Activated CD4-positive, alpha-beta memory T cell treated with anti-CD3 and anti-CD28 coated beads, Interleukin-2, amount 10 ng/mL, durations not matched to agents 7 days and 5 days (primary cell): ENCODE measurements around the gene RER1. TPM values are rescaled to one million over a fixed set of nuclear protein-coding genes. Genes with fewer than 3 reads are reported as not detected.

Experiments
- CTCF ChIA-PET: fragments of 350-600 bp; sonication (Branson Sonifier 250); formaldehyde crosslinking; loops from one replicate; lab custom pipeline; 2021; ENCODE audit warnings: antibody characterized with exemption, inconsistent platforms; lab: Charles Lee
- POLR2A ChIA-PET: fragments of 350-600 bp; sonication (Branson Sonifier 250); formaldehyde crosslinking; loops from one replicate; lab custom pipeline; 2021; ENCODE audit warnings: antibody characterized with exemption; lab: Charles Lee
- DNase-seq: peaks from one replicate; pipeline ENCODE4 v3.0.0-alpha.2; 2020
- H3K27ac Mint-ChIP-seq: one replicate; pipeline ENCODE4 v1.8.0; 2021; ENCODE audit warnings: mild to moderate bottlenecking, mixed read lengths
- H3K27me3 Mint-ChIP-seq: one replicate; pipeline ENCODE4 v1.8.0; 2021; ENCODE audit warnings: mixed read lengths
- H3K36me3 Mint-ChIP-seq: one replicate; pipeline ENCODE4 v1.8.0; 2021; ENCODE audit warnings: low read depth, mixed read lengths
- H3K4me1 Mint-ChIP-seq: one replicate; pipeline ENCODE4 v1.8.0; 2021; ENCODE audit warnings: mixed read lengths
- H3K4me3 Mint-ChIP-seq: one replicate; pipeline ENCODE4 v1.8.0; 2021; ENCODE audit warnings: mild to moderate bottlenecking, mixed read lengths
- H3K9me3 Mint-ChIP-seq: one replicate; pipeline ENCODE4 v1.8.0; 2021; ENCODE audit warnings: mixed read lengths
- total RNA-seq, 2 experiments: library from RNA; stranded (reverse); gene quantifications; one replicate each; pipeline ENCODE4 v1.2.3, GENCODE V29; 2021

RER1 gene
- total RNA-seq, 2 experiments from 2014 or later: 151 to 160 TPM

GRCh38 chr1:2404142-2404889, 12.7 kb downstream of the RER1 start:
- Mint-ChIP-seq H3K27me3 (no peaks in the 10 kb centered on the region), H3K36me3 (peaks cover 52% of the 10 kb centered on the region), H3K9me3 (no peaks in the 10 kb centered on the region), H3K4me3 (no peak overlapping the region), H3K4me1 (peaks cover 3% of the 10 kb centered on the region), H3K27ac (peak overlapping the region; percentile 24)
- ChIA-PET POLR2A (no interaction called here), CTCF (no interaction called here)
- DNase-seq: no peak

DNA sequence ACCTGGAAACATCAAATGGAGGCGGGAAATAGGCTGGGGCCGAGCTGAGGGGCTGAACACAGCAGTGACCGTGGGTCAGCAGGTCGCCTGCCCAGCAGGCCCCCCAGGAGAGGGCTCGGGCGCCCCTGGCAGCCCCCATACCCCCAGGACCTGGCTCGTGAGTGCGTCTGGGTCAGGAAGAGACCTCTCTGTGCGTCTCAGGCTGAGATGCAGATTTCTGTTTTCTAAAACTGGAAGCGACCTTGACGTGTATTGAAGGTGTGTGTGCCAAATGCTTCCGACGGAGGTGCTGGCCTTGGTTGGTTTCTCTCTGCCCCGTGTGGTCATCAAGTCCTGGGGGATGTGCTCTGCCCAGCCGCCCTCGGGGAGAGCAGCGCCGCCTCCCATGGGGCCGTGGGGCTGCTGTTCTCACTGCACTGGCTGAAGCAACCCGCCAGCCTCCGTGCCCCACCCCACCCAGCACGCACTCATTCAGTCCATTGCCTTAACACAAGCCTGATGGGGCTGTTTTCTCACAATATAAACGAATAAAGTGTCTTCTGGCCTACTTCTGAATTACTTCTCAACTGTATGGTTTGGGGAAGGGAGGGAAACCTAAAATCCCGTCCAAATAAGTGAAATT, 13.4 kb downstream of the RER1 start:
- Mint-ChIP-seq H3K9me3 (no peaks in the 10 kb centered on the region), H3K36me3 (peaks cover 45% of the 10 kb centered on the region), H3K4me3 (no peak overlapping the region), H3K4me1 (peaks cover 3% of the 10 kb centered on the region), H3K27ac (no peak overlapping the region), H3K27me3 (no peaks in the 10 kb centered on the region)
- POLR2A ChIA-PET: no interaction called here
- no peak for DNase-seq
- CTCF ChIA-PET: no interaction called here

- ChIA-PET POLR2A (no interaction called here), CTCF (no interaction called here)
- no peak overlapping the region for H3K27ac Mint-ChIP-seq
- H3K9me3 Mint-ChIP-seq: no peaks in the 10 kb centered on the region
- H3K36me3 Mint-ChIP-seq: peaks cover 37% of the 10 kb centered on the region
- no peaks in the 10 kb centered on the region for H3K27me3 Mint-ChIP-seq
- peaks cover 4% of the 10 kb centered on the region for H3K4me1 Mint-ChIP-seq
- DNase-seq: no peak
- no peak overlapping the region for H3K4me3 Mint-ChIP-seq
Observed at GRCh38 chr1:2405588-2406295, 14.1 kb downstream of the RER1 start.

GRCh38 chr1:2406451-2407041, 14.9 kb downstream of the RER1 start:
- Mint-ChIP-seq H3K4me1 (peaks cover 6% of the 10 kb centered on the region), H3K9me3 (no peaks in the 10 kb centered on the region), H3K36me3 (peaks cover 32% of the 10 kb centered on the region), H3K27me3 (no peaks in the 10 kb centered on the region), H3K4me3 (no peak overlapping the region), H3K27ac (no peak overlapping the region)
- ChIA-PET POLR2A (interaction anchor here (0.7 to 1.5 kb wide), 2 partner anchors 10 to 95 kb away, joined by 3 to 6 read pairs; no protein-coding TSS in a partner anchor), CTCF (no interaction called here)
- no peak for DNase-seq

DNA sequence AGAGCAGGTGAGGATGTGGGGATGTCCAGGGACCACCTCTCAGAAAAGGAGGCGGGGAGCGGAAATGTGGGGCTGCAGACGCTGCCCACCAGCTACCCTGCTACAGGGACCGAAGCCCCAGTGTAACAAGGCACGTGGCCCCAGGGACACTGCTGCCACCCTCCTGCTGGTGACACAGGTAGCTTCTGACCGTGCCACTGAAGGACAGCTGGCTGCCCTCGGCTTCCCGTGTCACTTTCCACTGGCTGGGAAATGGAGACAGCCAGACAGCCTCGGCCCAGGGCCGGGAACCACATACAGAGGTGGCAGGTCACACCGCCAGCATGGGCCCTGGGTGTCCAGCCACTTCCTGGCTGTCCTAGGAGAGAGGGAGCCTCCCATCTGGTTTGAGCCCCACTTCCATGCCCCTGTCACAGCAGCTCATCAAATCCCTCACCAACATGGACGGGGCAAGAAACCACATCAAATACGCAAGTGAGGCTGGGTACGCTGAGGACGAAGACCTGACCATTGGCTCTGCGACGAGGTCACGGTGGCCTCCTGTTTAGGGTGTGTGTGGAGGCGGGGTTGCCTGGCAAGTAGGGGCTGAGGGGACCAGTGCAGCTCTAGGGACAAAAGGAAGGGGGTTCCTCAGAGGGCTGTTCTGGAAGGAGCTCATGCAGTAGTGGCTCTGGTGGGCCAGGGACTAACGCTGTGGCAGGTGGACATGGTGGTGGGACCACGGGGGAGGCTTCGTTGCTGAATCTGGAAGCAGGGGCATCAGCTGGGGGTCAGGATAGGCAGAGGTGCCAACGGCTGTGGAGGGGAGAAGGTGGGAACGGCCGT, 15.7 kb downstream of the RER1 start:
- ChIA-PET POLR2A (interaction anchor here (0.7 to 1.5 kb wide), 2 partner anchors 9 to 94 kb away, joined by 3 to 6 read pairs; no protein-coding TSS in a partner anchor), CTCF (interaction anchor here (1.9 kb wide), 1 partner anchor 212 kb away, joined by 5 read pairs; the partner anchor contains the start of gene FAAP20)
- Mint-ChIP-seq H3K27me3 (no peaks in the 10 kb centered on the region), H3K36me3 (peaks cover 24% of the 10 kb centered on the region), H3K4me1 (peaks cover 9% of the 10 kb centered on the region), H3K27ac (no peak overlapping the region), H3K4me3 (no peak overlapping the region), H3K9me3 (no peaks in the 10 kb centered on the region)
- DNase-seq: no peak

- Mint-ChIP-seq H3K36me3 (peaks cover 21% of the 10 kb centered on the region), H3K4me3 (no peak overlapping the region), H3K27ac (no peak overlapping the region), H3K27me3 (no peaks in the 10 kb centered on the region), H3K4me1 (peaks cover 9% of the 10 kb centered on the region), H3K9me3 (no peaks in the 10 kb centered on the region)
- CTCF ChIA-PET: interaction anchor here (1.9 kb wide), 1 partner anchor 213 kb away, joined by 5 read pairs; the partner anchor contains the start of gene FAAP20
- no peak for DNase-seq
- POLR2A ChIA-PET: interaction anchor here (1.5 kb wide), 1 partner anchor 9 kb away, joined by 6 read pairs; no protein-coding TSS in a partner anchor
Observed at GRCh38 chr1:2407991-2408275, 16.3 kb downstream of the RER1 start.

GRCh38 chr1:2408456-2408855, 16.8 kb downstream of the RER1 start:
- Mint-ChIP-seq H3K4me1 (peaks cover 9% of the 10 kb centered on the region), H3K36me3 (peaks cover 17% of the 10 kb centered on the region), H3K4me3 (no peak overlapping the region), H3K9me3 (no peaks in the 10 kb centered on the region), H3K27ac (no peak overlapping the region), H3K27me3 (no peaks in the 10 kb centered on the region)
- ChIA-PET CTCF (interaction anchor here (1.9 kb wide), 1 partner anchor 213 kb away, joined by 5 read pairs; the partner anchor contains the start of gene FAAP20), POLR2A (no interaction called here)
- DNase-seq: no peak

DNA sequence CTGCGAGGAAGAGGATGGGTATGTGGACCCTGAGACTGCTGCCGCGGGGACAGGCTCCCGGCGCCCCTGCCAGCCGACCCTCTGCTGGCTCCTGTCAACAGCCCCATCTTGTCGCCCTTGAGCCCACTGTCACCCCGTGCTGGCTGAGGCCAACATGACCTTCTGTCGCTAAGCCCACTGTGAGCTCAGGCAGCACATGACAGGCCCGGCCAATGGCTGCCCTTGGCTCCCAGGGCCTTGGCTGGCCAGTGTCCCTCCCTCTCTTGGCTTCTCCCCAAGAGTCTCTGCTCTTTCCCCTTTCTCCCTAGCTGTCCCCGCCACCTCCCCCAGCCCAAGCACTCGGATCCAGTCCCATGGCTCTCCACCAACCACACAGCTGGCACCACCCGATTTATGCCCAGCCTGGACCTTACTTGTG, 17.2 kb downstream of the RER1 start:
- Mint-ChIP-seq H3K27ac (no peak overlapping the region), H3K4me3 (no peak overlapping the region), H3K36me3 (peaks cover 13% of the 10 kb centered on the region), H3K9me3 (no peaks in the 10 kb centered on the region), H3K4me1 (peaks cover 10% of the 10 kb centered on the region), H3K27me3 (no peaks in the 10 kb centered on the region)
- POLR2A ChIA-PET: no interaction called here
- CTCF ChIA-PET: interaction anchor here (1.9 kb wide), 1 partner anchor 214 kb away, joined by 5 read pairs; the partner anchor contains the start of gene FAAP20
- no peak for DNase-seq

DNA sequence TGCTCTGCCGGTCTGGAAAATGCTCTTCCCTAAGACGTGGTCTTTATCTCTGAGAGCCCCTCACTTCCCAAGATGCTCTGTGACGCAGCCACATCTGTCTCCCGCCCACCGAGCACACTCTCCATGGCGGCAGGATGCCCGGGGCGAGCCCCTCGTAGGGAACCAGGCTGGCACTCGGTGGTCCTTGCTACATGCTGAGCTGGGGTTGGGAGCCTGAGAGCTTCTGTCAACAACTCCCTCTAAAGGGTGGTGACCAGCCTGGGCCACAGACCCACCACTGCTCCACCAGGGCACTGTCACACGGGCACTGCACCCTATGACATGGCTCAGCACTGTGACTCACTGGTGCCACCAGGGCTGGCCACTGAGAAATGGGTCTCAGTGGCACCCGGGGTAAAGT, 18.1 kb downstream of the RER1 start:
- CTCF ChIA-PET: interaction anchor here (1.9 kb wide), 1 partner anchor 215 kb away, joined by 5 read pairs; the partner anchor contains the start of gene FAAP20
- Mint-ChIP-seq H3K4me3 (no peak overlapping the region), H3K9me3 (no peaks in the 10 kb centered on the region), H3K27me3 (no peaks in the 10 kb centered on the region), H3K27ac (no peak overlapping the region), H3K36me3 (peaks cover 6% of the 10 kb centered on the region), H3K4me1 (peaks cover 19% of the 10 kb centered on the region)
- POLR2A ChIA-PET: interaction anchor here (3.6 kb wide), 1 partner anchor 18 kb away, joined by 18 read pairs; the partner anchor contains the start of genes MORN1 and RER1
- no peak for DNase-seq

- ChIA-PET CTCF (no interaction called here), POLR2A (interaction anchor here (0.6 to 3.6 kb wide), 6 partner anchors 20 to 217 kb away, joined by 3 to 21 read pairs (median 4); partner anchors contain the start of genes FAAP20, MORN1 and RER1)
- Mint-ChIP-seq H3K9me3 (no peaks in the 10 kb centered on the region), H3K27ac (peak overlapping the region; percentile 78), H3K27me3 (no peaks in the 10 kb centered on the region), H3K36me3 (peaks cover 4% of the 10 kb centered on the region), H3K4me3 (peak overlapping the region; percentile 85), H3K4me1 (peaks cover 36% of the 10 kb centered on the region)
- DNase-seq: no peak
Observed at GRCh38 chr1:2411801-2412394, 20.3 kb downstream of the RER1 start.

DNA sequence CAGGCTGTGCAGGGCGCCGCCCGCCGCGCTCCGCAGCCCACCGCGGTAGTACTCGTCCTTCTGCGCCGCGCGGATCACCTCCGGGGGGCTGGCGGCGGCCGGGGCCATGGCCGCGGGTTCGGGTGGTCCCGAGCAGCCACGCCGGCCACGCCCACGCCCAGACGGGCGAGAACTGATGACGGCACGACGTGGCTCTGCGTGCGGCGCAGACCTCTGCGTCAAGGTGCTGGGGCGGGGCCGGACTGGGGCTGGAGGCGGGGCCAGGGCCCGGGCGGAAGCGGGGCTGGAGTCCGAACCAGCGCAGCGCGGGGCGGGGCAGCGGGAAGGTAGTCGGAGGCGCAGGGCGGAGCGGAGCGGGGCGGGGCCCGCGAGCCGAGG, 20.7 kb downstream of the RER1 start, which contains the start of gene PEX10:
TSS of gene PEX10 (minus strand) at position 170 of the 378 bp plus-strand sequence. CDS start at position 108, 62 bp downstream.
- peak within 1 kb of the TSS; percentile 94 for H3K27ac Mint-ChIP-seq
- H3K9me3 Mint-ChIP-seq: no peaks in the 10 kb centered on the region
- POLR2A ChIA-PET: interaction anchor here (1.0 to 3.6 kb wide), 6 partner anchors 20 to 217 kb away, joined by 4 to 21 read pairs (median 12); partner anchors contain the start of genes FAAP20, MORN1, PANK4 and PRXL2B
- peaks cover 4% of the 10 kb centered on the region for H3K36me3 Mint-ChIP-seq
- H3K4me1 Mint-ChIP-seq: peaks cover 40% of the 10 kb centered on the region
- DNase-seq: peak; percentile 99
- H3K4me3 Mint-ChIP-seq: peak within 1 kb of the TSS; percentile 85
- no peaks in the 10 kb centered on the region for H3K27me3 Mint-ChIP-seq
- CTCF ChIA-PET: interaction anchor here (1.8 kb wide), 3 partner anchors 112 to 217 kb away, joined by 6 to 13 read pairs (median 10); partner anchors contain the start of gene FAAP20
